Endothelial cell of umbilical vein (primary cell): ENCODE measurements around the gene DGCR8.

Source experiments
- EZH2 ChIP-seq: IDR thresholded peaks from 2 replicates; pipeline ENCODE4 v1.6.1; 2012; ENCODE audit warnings: borderline replicate concordance, low read depth, mild to moderate bottlenecking, moderate library complexity, low read length, inconsistent platforms; ENCODE audit not compliant: severe bottlenecking
- FOS ChIP-seq: IDR thresholded peaks from 2 replicates; pipeline ENCODE4 v1.6.1; 2011; ENCODE audit warnings: mild to moderate bottlenecking, low read length, moderate library complexity, borderline replicate concordance; ENCODE audit not compliant: insufficient read depth
- GATA2 ChIP-seq: IDR thresholded peaks from 2 replicates; pipeline ENCODE4 v1.7.0; 2011; ENCODE audit warnings: low read depth, mild to moderate bottlenecking, moderate library complexity, mixed read lengths, low read length; ENCODE audit not compliant: insufficient read length, insufficient read depth
- JUN ChIP-seq: IDR thresholded peaks from 2 replicates; pipeline ENCODE4 v1.6.1; 2011; ENCODE audit warnings: borderline replicate concordance, low read depth; ENCODE audit not compliant: insufficient read length, insufficient read depth
- MYC ChIP-seq: IDR thresholded peaks from one replicate; pipeline ENCODE4 v1.6.1; 2011; ENCODE audit warnings: mild to moderate bottlenecking, low read depth, low read length
- POLR2A ChIP-seq: IDR thresholded peaks from 2 replicates; pipeline ENCODE4 v1.6.1; 2012; ENCODE audit warnings: low read depth, mild to moderate bottlenecking, control low read depth, low read length
- POLR2AphosphoS5 ChIP-seq: IDR thresholded peaks from 2 replicates; pipeline ENCODE4 v1.6.1; 2012; ENCODE audit warnings: low read depth, mild to moderate bottlenecking, control low read depth, low read length, moderate library complexity; ENCODE audit not compliant: insufficient read depth
- TF ChIP-seq, protein P1 (sequence below), 2 donors: IDR thresholded peaks; 1 replicate in 1 of 2; 2 replicates in 1 of 2; pipeline ENCODE4 v1.5.1; 2011; ENCODE audit warnings: low read length in 2 of 2, mild to moderate bottlenecking in 2 of 2, moderate library complexity in 2 of 2, control low read depth in 1 of 2, inconsistent platforms in 1 of 2, low read depth in 1 of 2; ENCODE audit not compliant: insufficient read depth in 1 of 2; ENCODE audit errors: extremely low read depth in 1 of 2
- TF ChIP-seq, protein P2 (sequence below): IDR thresholded peaks from 2 replicates; pipeline ENCODE4 v1.6.1; 2011; ENCODE audit not compliant: insufficient read depth, insufficient read length

DNA sequence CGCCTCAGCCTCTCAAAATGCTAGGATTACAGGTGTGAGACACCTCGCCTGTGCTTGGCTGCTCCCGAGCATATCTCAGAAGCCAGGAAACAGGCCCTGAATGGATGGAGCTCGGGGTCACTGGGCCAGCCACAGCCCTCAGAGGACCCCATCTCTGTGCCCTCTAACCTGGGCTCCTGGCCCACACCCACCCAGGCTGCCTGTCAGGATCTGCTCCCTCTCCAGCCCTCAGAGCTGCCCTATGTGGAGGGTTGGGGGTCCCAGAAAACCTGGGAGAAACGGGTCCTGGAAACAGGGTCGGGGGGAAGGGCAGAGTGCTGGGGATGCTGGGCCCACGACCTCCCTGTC, 76.0 kb downstream of the DGCR8 start:
- TF ChIP-seq, protein P1, sequence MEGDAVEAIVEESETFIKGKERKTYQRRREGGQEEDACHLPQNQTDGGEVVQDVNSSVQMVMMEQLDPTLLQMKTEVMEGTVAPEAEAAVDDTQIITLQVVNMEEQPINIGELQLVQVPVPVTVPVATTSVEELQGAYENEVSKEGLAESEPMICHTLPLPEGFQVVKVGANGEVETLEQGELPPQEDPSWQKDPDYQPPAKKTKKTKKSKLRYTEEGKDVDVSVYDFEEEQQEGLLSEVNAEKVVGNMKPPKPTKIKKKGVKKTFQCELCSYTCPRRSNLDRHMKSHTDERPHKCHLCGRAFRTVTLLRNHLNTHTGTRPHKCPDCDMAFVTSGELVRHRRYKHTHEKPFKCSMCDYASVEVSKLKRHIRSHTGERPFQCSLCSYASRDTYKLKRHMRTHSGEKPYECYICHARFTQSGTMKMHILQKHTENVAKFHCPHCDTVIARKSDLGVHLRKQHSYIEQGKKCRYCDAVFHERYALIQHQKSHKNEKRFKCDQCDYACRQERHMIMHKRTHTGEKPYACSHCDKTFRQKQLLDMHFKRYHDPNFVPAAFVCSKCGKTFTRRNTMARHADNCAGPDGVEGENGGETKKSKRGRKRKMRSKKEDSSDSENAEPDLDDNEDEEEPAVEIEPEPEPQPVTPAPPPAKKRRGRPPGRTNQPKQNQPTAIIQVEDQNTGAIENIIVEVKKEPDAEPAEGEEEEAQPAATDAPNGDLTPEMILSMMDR (IDR thresholded peaks at IDR 0.05; ENCODE audit: extremely low read depth in 1 of 2, insufficient read depth in 1 of 2, low read depth in 1 of 2, low read length in 2 of 2) = no peak
- TF ChIP-seq POLR2A = no peak
- TF ChIP-seq JUN = no peak
- TF ChIP-seq POLR2AphosphoS5 = no peak
- TF ChIP-seq, protein P2, sequence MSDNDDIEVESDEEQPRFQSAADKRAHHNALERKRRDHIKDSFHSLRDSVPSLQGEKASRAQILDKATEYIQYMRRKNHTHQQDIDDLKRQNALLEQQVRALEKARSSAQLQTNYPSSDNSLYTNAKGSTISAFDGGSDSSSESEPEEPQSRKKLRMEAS = no peak
- TF ChIP-seq MYC = no peak
- no peak for TF ChIP-seq GATA2
- no peak for TF ChIP-seq EZH2
- no peak for TF ChIP-seq FOS
